BE2C (cell line): ENCODE results near the gene SLC39A11.

Experiments
- DNase-seq: peaks from one replicate; pipeline ENCODE4 v3.0.0-alpha.2; 2020
- H3K27me3 ChIP-seq: fragments of 250-450 bp; sonication (Bioruptor Pico); 2 replicates; pipeline ENCODE4 v1.5.1; 2020; ENCODE audit warnings: mild to moderate bottlenecking
- H3K36me3 ChIP-seq: fragments of 250-450 bp; sonication (Bioruptor Pico); 2 replicates; pipeline ENCODE4 v1.5.1; 2020; ENCODE audit warnings: mild to moderate bottlenecking
- H3K4me1 ChIP-seq: fragments of 250-450 bp; sonication (Bioruptor Pico); 2 replicates; pipeline ENCODE4 v1.5.1; 2020
- H3K4me3 ChIP-seq: 2 replicates; pipeline ENCODE4 v1.5.1; 2011; ENCODE audit warnings: low read depth, low read length
- H3K9me3 ChIP-seq: fragments of 250-450 bp; sonication (Bioruptor Pico); 2 replicates; pipeline ENCODE4 v1.5.1; 2020
- CTCF ChIP-seq: IDR thresholded peaks from 2 replicates; pipeline ENCODE4 v1.5.1; 2012; ENCODE audit warnings: mild to moderate bottlenecking, low read depth, low read length

The SLC39A11 gene

GRCh38 chr17:72759301-72759700 is 333.2 kb downstream of the SLC39A11 start:
- TF ChIP-seq CTCF, result no peak

DNA sequence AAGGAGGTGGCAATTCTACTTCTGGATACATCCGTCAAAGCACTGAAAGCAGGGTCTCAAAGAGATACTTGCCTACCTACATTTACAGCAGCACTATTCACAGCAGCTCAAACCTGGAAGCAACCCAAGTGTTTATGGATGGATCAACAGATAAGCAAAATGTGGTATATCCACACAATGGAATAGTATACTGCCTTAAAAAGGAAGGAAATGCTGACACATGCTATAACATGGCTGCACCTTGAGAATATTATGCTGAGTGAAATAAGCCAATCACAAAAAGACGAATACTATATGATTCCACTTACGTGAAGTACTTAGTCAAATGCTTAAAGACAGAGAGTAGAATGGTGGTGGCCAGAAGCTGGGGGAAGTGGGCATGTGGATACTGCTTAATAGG is 336.2 kb downstream of the SLC39A11 start:
- no peak for DNase-seq
- no peak for TF ChIP-seq CTCF
- Histone ChIP-seq H3K4me1 (no peaks in the 10 kb centered on the region), H3K9me3 (no peaks in the 10 kb centered on the region; the same call in 1 of the 2 replicates), H3K4me3 (no peak overlapping the region), H3K36me3 (no peaks in the 10 kb centered on the region), H3K27me3 (no peaks in the 10 kb centered on the region)

More at GRCh38 chr17:72759301-72759700, 333.2 kb downstream of the SLC39A11 start:
- H3K4me1 ChIP-seq, result peaks cover 3% of the 10 kb centered on the region; the same call in 1 of the 2 replicates
- H3K27me3 ChIP-seq, result no peaks in the 10 kb centered on the region
- H3K4me3 ChIP-seq, result no peak overlapping the region
- H3K36me3 ChIP-seq, result no peaks in the 10 kb centered on the region
- no peaks in the 10 kb centered on the region for H3K9me3 ChIP-seq
- no peak for DNase-seq

DNA sequence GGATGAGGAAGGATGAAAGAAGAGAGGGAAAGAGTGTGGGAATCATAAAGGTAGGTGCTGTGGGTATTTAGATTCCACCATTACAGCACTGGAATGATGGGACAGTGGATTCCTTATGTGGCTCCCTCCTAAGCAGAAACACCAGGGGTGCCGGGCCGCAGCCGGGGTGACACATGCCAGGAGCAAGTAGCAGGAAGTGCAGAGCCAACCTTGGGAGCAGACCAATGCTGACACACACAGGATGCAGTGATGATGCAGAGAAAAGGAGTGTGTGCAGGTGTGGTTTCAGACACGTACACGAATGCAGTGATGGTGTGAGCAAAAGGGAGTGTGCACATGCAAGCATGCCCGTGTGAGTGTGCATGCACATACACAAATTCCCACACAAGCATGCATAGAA is 338.0 kb downstream of the SLC39A11 start:
- Histone ChIP-seq H3K4me3 (no peak overlapping the region), H3K27me3 (no peaks in the 10 kb centered on the region), H3K36me3 (no peaks in the 10 kb centered on the region), H3K4me1 (no peaks in the 10 kb centered on the region), H3K9me3 (no peaks in the 10 kb centered on the region; the same call in 1 of the 2 replicates)
- DNase-seq, result no peak
- no peak for TF ChIP-seq CTCF

GRCh38 chr17:72751746-72752145 is 340.7 kb downstream of the SLC39A11 start:
- Histone ChIP-seq H3K27me3 (no peaks in the 10 kb centered on the region), H3K4me1 (no peaks in the 10 kb centered on the region), H3K4me3 (no peak overlapping the region), H3K36me3 (no peaks in the 10 kb centered on the region), H3K9me3 (no peaks in the 10 kb centered on the region; the same call in 1 of the 2 replicates)
- DNase-seq, result no peak
- TF ChIP-seq CTCF, result no peak

DNA sequence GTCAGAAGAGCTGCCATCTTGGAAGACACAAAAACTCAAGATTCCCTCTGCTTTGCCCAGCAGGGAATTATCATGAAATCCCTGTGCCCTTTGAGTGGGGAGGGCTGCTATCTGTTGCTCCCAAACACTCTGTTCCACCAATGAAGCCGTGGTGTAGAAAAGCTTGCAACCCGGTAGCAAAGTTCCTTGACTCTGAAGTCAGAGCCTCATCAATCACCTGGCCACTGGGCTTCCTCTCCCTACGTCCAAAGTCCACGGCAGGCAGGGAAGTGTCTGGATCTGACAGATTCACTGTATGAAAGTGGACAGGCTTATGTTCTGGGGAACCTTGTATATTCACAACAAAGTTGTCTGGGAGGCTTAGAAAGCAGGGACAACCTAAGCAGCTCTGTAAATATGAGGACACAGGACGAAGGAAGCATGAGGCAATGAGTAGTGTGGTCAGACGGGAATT is 343.3 kb downstream of the SLC39A11 start:
- TF ChIP-seq CTCF, result no peak
- Histone ChIP-seq H3K27me3 (no peaks in the 10 kb centered on the region), H3K4me1 (no peaks in the 10 kb centered on the region), H3K36me3 (no peaks in the 10 kb centered on the region), H3K9me3 (no peaks in the 10 kb centered on the region; the same call in 1 of the 2 replicates), H3K4me3 (no peak overlapping the region)
- no peak for DNase-seq

- no peak for TF ChIP-seq CTCF
- H3K4me3 ChIP-seq, result no peak overlapping the region
- DNase-seq, result no peak
- no peaks in the 10 kb centered on the region for H3K4me1 ChIP-seq
- H3K9me3 ChIP-seq, result no peaks in the 10 kb centered on the region; the same call in 1 of the 2 replicates
- H3K27me3 ChIP-seq, result no peaks in the 10 kb centered on the region
- no peaks in the 10 kb centered on the region for H3K36me3 ChIP-seq
These were observed 345.0 kb downstream of the SLC39A11 start for GRCh38 chr17:72747501-72747900.
